Hypothalamus (tissue), 51 donors: Measurements from ENCODE around the gene PAXX.
A peak's percentile ranks its signal among the peaks of the same experiment; 100 is the strongest.

Source experiments
- DNase-seq, 51 donors: peaks; one replicate each; lab custom pipeline; 2025; lab: John Stamatoyannopoulos, UW

PAXX gene

DNA sequence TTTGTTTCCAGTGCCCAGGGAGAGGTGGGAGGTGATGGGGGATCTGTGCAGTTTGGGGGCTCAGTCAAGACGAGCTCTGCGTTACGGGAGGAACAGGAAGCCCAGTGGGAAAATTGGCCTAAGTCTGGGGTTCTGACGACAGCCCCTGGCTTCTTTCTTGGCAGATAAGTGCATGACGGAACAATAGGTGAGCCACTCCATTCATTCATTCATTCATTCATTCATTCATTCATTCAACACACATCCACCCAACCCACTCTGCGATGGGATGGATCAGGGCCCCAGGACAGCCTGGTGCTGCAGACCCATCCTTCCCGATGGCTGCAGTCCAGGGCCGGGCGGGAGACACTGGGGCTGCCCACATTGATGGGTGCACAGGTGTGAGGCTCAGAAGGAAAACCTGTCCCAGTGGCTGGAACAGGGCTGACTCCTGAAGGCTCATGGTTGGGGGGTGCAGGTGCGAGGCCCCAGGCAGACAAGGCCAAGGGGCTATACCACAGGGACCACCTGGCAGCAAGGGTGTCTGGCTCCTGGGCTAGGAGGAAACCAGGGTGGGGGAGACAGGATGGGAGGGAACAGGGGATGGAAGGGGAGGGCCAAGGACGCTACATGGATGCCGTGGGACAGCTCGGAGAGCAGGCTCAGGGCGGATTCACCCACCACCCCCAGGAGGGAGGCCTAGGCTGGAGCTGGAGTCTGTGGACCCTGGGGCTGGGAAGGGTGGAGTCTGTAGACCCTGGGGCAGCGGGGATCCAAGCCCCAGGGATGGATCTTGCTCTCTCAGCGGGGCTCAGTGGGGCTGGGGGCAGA lies 11.3 kb upstream of the PAXX start:
- peak in 10 of 51 donors; percentile 26 to 81 (median 58) for DNase-seq

GRCh38 chr9:136981588-136982231 lies 10.5 kb upstream of the PAXX start:
- peak in 39 of 51 donors; percentile 27 to 93 (median 72) for DNase-seq

GRCh38 chr9:136982232-136983051 lies 9.8 kb upstream of the PAXX start, which contains the start of gene LCNL1:
Gene LCNL1 (plus strand): TSS chr9:136982993. CDS start chr9:136983587, 594 bp downstream.
- peak in 44 of 51 donors; percentile 49 to 92 (median 76) for DNase-seq

DNA sequence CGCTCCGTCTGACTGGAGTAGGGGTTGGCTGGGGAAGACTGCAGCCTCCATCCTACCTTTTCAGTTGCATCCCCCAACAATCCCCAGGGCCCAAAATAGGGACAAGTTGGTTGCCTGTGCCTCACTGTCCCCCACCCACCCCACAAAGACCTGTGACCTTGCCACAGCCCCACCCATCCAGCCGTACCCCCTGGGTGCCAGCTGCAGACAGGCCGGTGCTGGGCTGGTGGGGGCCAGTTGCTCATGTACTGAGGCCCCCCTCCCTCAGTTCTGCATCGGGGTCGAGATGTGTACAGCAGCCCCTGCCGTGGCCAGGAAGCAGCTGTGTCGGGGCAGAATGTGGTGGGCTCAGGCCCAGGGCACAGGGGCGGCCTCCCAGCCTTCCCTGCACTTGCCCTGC lies 9.1 kb upstream of the PAXX start:
- DNase-seq: peak in 17 of 51 donors; percentile 50 to 80 (median 72)

- peak in 5 of 51 donors; percentile 42 to 74 (median 46) for DNase-seq
Observed at GRCh38 chr9:136983656-136984314, 8.4 kb upstream of the PAXX start.

DNA sequence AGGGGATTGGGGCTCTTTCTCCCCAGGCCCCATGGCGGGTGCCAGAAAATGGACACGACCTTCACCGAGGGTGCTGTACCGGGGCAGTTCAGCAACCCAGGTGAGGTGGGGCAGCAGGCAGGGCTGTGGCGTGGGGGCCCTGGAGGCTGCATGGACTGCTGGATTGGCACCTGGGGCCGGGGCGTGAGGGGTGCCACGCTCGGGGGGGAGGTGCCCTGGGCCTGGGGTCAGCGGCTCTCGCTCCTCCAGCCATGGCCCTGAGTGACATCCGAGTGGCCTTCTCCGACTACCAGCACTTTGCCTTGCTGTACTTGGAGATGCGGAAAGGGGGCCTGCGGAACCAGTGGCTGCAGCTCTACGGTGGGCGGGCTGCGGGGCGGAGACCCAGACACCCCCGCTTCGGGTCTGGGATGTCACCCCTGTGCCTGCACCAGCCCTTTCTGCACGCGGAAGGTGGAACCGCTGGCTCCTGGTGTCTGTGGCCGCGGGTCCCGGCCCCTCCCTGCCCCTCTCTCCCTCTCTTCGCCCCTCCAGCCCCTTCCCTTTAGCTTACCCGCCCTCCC lies 7.7 kb upstream of the PAXX start:
- peak in 3 of 51 donors; percentile 30 to 63 (median 59) for DNase-seq

DNA sequence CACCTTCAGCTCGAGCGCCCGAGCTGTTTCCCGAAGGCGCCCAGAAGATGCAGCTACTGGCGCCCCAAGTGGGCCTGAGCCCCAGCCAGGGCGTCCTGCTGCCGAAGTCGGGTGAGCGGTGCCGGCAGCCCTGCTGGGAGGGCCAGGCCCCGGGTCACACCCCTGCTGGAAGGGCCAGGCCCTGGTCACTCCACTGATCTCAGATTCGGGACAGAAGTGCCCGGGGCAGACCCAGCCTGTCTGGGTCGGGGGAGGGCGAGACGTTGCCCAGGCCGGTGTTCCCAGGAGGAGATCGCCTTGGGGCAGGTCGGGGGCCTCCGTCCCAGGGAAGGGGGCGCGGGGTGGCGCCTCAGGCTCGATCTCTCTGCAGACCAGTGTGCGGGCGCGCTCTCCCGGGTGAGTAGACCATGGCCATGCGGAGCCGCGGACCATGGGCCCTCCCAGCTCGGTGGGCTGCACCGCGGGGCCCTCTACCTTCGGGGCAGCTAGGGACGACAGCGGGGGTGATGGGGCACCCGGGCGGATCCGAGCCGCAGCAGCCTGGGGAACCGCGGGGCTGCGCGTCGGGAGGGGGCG lies 7.1 kb upstream of the PAXX start:
- peak in 7 of 51 donors; percentile 27 to 67 (median 37) for DNase-seq

DNA sequence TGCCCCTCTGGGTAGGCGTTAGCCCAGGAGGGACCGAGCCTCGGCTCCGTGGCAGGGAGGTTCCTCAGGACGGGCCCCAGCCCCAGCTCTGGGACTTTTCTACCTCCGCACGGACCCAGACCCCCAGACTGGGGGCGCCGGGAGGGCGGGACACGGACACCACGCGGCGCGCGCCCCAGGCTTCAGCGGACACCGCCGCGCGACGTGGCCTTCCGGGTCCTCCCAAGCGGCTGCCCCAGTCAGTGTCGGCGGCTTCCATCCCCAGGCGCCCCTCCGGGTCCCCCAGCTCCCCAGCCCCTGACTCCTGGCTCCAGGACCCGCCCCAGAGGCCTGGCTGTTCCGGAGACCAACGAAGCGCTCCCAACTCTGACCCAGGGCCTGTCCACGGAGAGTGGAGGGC lies 6.4 kb upstream of the PAXX start:
- DNase-seq: no peak

GRCh38 chr9:136988872-136989271 lies 3.4 kb upstream of the PAXX start:
- DNase-seq: no peak

DNA sequence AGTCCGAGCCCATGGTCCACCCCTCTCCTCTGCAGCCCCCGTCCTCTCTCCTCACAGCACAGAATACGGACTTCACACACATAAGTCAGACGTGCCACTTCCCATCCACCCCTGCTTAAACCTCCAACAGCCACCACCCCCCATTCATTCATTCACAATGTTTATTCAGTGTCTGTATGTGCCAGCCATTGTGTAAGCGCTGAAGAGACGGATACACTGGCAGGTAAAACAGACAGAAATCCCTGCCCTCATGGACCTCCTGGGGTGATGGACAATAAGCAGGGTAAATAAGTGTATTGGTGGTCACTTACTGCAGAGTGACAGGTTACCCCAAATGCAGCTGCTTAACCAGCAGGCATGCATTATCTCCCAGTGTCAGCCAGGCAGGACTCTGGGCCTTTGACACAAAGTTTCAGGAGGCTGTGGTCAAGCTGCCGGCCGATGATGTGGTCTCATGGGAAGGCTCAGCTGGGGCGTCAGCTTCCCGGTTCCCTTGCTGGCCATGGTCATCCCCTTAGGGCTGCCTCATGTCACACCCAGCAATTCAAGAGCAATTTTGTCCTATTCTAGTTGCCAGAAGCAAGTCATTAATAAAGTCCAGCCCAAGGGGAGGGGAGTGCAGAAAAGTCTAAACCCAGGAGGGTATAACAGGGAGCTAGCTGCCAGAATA lies 1.8 kb upstream of the PAXX start:
- DNase-seq: no peak

- DNase-seq: no peak
Observed at GRCh38 chr9:136992819-136993369, 672 bp downstream of the PAXX start.

DNA sequence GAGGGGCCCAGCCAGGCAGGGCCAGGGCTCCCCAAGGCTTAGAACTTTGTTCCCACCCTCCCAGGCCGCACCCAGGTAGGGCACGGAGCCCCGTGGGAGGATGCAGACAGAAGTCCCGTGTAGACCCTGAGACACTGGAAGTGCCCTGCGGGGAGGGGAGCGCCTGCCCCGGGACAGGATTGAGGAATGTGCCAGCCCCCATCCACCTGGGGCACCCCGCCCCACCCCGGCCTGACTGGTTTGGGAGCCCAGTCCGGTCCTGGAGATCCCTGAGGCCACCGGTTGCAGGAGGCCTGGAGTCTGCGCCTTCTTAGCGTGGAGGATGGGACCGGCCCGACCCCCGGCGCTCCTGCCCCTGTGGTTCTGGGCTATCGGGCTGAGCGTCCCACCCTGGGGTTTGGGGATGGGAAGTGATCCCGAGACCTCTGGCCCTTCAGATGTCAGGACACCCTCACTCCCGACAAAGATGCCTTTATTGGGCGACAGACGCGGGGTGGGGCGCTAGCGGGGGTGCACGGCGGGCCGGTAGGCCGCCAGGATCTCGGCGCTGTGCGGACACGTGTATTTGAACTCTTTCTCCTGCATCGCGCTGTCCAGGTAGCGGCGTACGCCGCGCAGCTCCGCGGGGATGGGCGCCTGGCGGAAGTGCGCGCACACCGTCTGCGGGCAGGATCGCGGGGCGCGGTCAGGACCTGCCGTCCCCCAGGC lies 2.1 kb downstream of the PAXX start:
- DNase-seq: no peak

GRCh38 chr9:136994888-136995230 lies 2.6 kb downstream of the PAXX start:
- no peak for DNase-seq

GRCh38 chr9:136995362-136995761 lies 3.1 kb downstream of the PAXX start:
- DNase-seq: no peak

DNA sequence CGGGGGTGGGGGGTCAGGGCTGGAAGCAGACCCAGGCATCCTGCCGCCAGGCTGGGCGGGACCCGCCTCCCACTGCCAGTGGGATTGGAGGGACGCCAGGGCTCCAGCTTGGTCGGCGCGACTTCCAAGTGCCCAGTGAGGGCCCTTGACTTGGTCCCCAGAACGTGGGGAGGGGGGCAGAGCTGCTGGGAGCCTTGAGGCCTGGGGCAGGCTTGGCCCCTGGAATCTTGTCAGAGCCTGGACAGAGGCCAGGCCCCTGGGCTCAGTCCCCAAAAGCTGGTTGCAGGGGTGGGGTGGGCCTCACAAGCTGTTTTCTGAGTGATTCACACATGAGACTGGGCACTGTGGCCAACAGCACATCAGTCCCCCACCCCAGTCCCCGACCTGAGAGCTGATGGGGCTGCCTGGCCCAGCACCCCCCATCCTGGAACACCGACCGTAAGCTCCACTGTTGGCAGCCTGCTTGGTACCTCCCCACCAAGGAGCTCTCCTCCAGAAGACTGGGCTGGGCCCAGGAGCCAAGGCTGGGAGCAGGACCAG lies 3.6 kb downstream of the PAXX start:
- peak in 23 of 51 donors; percentile 11 to 62 (median 37) for DNase-seq

DNA sequence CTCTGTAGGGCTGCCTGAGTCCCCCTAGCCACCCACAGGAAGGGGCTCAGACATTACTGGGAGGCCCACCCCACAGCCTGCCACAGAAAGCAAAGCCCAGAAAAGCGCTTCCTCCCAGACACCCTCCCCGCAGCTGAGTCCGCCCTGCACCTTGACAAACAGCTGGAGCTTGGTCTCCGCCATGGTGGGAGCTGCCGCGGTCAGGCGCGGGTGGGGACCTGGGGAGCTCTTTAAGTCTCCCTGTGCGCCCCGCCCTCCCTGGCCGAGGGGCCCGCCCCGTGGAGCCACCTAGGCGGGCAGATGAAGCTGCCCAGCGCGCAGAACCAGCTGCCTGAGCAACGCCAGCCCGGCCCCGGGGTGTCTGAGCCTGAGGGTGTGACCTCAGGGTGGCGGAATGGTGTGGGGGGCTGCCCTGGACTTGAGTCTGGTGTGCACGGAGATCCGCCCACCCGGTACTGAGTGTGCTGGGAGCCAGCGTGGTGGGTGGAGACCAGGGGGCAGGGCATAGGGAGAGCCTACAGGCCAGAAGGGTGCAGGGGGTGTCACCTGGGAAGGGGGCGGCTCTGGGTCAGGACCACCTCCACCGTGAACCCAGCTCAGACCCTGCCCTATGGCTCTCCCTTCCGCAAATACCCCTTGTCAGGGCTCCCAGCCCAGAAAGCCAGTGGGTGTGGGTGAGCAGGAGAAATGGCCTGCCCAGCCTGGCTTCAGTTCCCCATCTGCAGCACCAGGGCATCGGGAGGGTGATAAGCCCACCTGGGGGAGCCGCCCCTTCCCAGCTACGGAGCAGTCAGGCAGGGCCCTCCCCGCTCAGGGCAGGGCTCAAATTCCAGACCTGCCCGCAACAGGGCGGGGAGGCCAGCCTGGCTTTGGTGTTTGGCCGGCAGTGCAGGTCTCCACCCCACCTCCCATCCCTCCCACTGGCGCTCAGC lies 4.4 kb downstream of the PAXX start, which contains the start of gene CLIC3:
CLIC3 (minus strand) TSS at position 208 of the 932 bp plus-strand sequence; CDS start at position 183, 25 bp downstream.
- DNase-seq: no peak

- DNase-seq: no peak
Observed at GRCh38 chr9:136997371-136997770, 5.1 kb downstream of the PAXX start.
